ENCODE results near the gene PHIP. TPM values are rescaled to one million over a fixed set of nuclear protein-coding genes. Genes with fewer than 3 reads are reported as not detected.

The PHIP gene
- total RNA-seq, 4 donors from 2014 or later: 17.1 to 38.5 (median 25.7) TPM

- Histone ChIP-seq H3K27me3 (no peaks in the 10 kb centered on the region), H3K4me3 (no peak overlapping the region), H3K9me3 (no peaks in the 10 kb centered on the region), H3K4me1 (peaks cover 15% of the 10 kb centered on the region), H3K27ac (no peak overlapping the region), H3K36me3 (no peaks in the 10 kb centered on the region)
- TF ChIP-seq EP300 (IDR thresholded peaks at IDR 0.05): no peak
- TF ChIP-seq, protein P1, sequence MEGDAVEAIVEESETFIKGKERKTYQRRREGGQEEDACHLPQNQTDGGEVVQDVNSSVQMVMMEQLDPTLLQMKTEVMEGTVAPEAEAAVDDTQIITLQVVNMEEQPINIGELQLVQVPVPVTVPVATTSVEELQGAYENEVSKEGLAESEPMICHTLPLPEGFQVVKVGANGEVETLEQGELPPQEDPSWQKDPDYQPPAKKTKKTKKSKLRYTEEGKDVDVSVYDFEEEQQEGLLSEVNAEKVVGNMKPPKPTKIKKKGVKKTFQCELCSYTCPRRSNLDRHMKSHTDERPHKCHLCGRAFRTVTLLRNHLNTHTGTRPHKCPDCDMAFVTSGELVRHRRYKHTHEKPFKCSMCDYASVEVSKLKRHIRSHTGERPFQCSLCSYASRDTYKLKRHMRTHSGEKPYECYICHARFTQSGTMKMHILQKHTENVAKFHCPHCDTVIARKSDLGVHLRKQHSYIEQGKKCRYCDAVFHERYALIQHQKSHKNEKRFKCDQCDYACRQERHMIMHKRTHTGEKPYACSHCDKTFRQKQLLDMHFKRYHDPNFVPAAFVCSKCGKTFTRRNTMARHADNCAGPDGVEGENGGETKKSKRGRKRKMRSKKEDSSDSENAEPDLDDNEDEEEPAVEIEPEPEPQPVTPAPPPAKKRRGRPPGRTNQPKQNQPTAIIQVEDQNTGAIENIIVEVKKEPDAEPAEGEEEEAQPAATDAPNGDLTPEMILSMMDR (IDR thresholded peaks at IDR 0.05): no peak
- TF ChIP-seq POLR2AphosphoS5 (IDR thresholded peaks at IDR 0.05): no peak
- no peak for TF ChIP-seq POLR2A (IDR thresholded peaks at IDR 0.05)
- no peak for DNase-seq (ENCODE audit: low spot score in 2 of 2)
- WGBS: 81% methylated on average over 5 of the region's 5 CpGs
These were observed 7.7 kb downstream of the PHIP start for GRCh38 chr6:79070206-79070825.

DNA sequence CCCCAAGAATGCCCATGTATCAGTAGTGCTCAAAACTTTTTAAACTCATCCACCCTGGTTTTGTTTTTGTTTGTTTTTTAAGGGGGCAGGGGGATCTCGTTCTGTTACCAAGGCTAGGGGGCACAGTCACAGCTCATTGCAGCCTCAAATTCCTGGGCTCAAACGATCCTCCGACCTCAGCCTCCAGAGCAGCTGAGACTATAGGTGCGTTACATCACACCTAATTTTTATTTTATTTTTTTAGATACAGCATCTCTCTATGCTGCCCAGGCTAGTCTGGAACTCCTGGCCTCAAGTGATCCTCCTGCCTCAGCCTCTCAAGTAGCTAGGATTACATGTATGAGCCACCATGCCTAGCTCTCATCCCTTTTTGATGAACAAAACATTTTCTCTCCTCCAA lies 11.2 kb downstream of the PHIP start:
- no peak for DNase-seq (ENCODE audit: low spot score in 2 of 2)
- WGBS: 96% methylated on average over 4 of the region's 4 CpGs
- TF ChIP-seq POLR2A (IDR thresholded peaks at IDR 0.05) (no peak), POLR2AphosphoS5 (IDR thresholded peaks at IDR 0.05) (no peak), EP300 (IDR thresholded peaks at IDR 0.05) (no peak)
- TF ChIP-seq, protein P1 (IDR thresholded peaks at IDR 0.05): no peak
- Histone ChIP-seq H3K4me1 (peaks cover 4% of the 10 kb centered on the region), H3K4me3 (no peak overlapping the region), H3K27ac (no peak overlapping the region), H3K27me3 (no peaks in the 10 kb centered on the region), H3K9me3 (no peaks in the 10 kb centered on the region), H3K36me3 (no peaks in the 10 kb centered on the region)

DNA sequence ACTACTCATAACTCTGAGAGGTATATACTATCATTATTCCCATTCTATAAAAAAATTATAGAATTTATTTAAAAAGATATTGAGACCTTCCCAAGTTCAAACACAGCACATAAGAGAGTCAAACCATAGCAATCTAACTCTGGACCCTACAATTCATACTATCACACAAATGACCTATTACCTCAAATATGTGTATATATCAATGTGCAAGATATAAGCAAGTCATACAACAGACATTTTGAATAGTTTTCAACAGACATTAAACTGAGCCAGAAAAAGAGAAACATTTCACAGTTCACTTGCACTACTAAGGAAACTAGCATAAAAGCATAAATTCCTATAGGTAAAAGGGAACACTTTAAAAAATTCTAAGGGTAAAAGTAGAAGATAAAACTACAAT lies 11.7 kb downstream of the PHIP start:
- Histone ChIP-seq H3K4me3 (no peak overlapping the region), H3K36me3 (no peaks in the 10 kb centered on the region), H3K27ac (no peak overlapping the region), H3K27me3 (no peaks in the 10 kb centered on the region), H3K9me3 (no peaks in the 10 kb centered on the region), H3K4me1 (peaks cover 4% of the 10 kb centered on the region)
- no peak for DNase-seq (ENCODE audit: low spot score in 2 of 2)
- TF ChIP-seq EP300 (IDR thresholded peaks at IDR 0.05) (no peak), POLR2AphosphoS5 (IDR thresholded peaks at IDR 0.05) (no peak), POLR2A (IDR thresholded peaks at IDR 0.05) (no peak)
- TF ChIP-seq, protein P1 (IDR thresholded peaks at IDR 0.05): no peak

DNA sequence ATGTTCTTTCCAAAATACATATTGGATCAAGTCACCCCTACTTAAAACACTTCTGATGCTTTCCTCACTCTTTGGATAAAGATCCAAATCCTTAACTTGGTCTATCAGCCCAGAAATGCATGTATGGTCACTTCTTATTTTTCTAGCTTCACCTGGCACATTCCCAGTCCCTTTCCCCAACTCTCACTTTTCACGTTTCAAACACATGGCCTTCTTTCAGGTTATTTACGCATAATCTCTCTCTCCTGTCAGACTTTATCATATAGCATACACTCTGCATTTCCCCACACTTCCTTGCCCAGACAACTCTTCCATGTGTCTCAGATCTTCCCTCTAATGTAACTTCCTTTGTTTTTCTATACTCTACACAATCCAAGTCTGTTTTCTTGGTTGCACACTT lies 12.8 kb downstream of the PHIP start:
- TF ChIP-seq EP300 (IDR thresholded peaks at IDR 0.05): no peak
- TF ChIP-seq, protein P1 (IDR thresholded peaks at IDR 0.05): no peak
- TF ChIP-seq POLR2AphosphoS5 (IDR thresholded peaks at IDR 0.05): no peak
- no peak for TF ChIP-seq POLR2A (IDR thresholded peaks at IDR 0.05)

DNA sequence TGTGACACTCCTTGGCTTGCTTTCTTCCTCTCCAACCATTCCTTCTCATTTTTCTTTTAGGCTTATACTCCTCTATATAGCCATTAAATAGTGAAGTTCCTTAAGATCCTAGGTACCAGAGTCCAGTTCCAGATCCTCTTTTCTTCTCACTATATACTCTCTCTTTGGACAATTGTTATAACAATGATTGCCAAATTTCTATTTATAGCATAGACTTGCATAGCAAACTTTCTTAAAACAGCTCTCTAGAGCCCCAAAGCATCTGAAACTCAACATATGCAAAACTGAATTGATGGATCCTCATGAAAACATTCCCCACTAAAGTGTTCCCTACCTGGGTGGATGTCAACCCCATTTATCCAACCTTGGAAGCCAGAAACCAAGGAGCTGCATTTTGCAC lies 13.4 kb downstream of the PHIP start:
- Histone ChIP-seq H3K4me1 (peaks cover 4% of the 10 kb centered on the region), H3K4me3 (no peak overlapping the region), H3K36me3 (peaks cover 9% of the 10 kb centered on the region), H3K27me3 (no peaks in the 10 kb centered on the region), H3K9me3 (no peaks in the 10 kb centered on the region), H3K27ac (no peak overlapping the region)
- DNase-seq (ENCODE audit: low spot score in 2 of 2): no peak
- TF ChIP-seq, protein P1 (IDR thresholded peaks at IDR 0.05): no peak
- TF ChIP-seq EP300 (IDR thresholded peaks at IDR 0.05) (no peak), POLR2AphosphoS5 (IDR thresholded peaks at IDR 0.05) (no peak), POLR2A (IDR thresholded peaks at IDR 0.05) (no peak)

More for the DNA sequence above, 12.8 kb downstream of the PHIP start:
- Histone ChIP-seq H3K36me3 (peaks cover 3% of the 10 kb centered on the region), H3K27me3 (no peaks in the 10 kb centered on the region), H3K4me3 (no peak overlapping the region), H3K27ac (no peak overlapping the region), H3K9me3 (no peaks in the 10 kb centered on the region), H3K4me1 (peaks cover 4% of the 10 kb centered on the region)
- 79% methylated on average over 2 of the region's 2 CpGs for whole genome bisulfite sequencing
- DNase-seq (ENCODE audit: low spot score in 2 of 2): no peak

All from suprapubic skin (tissue), 4 donors.